ENCODE results near the gene LAMA3.
"Not testable (repeated sequence)": the region's sequence is repeated elsewhere in the genome, so short reads cannot be mapped to it uniquely, and the experiment has no call there.

The LAMA3 gene

DNA sequence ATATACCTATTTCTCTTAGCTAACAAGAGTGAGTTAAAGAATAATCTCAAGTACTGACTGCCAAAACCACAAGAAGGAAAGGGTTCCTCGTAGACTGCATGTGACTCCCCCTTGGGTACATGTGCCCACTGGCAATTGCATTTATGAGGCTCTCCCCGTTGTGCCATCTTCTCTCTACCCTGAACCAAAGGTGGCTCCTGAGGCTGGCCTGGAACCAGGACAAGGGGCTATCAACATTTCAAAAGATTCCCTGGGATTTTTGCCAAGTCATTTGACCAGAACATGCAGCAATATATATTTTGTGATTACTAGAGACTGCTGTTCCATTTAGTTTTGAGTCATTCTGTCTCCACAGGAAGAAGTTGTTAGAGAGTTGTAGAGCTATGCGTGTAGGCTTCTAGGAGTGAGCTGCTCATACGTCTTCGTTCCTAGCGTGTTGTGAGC is 45.8 kb downstream of the LAMA3 start:
- DNase-seq: no peak

GRCh38 chr18:23737578-23737977 is 48.3 kb downstream of the LAMA3 start:
- DNase-seq: no peak

DNA sequence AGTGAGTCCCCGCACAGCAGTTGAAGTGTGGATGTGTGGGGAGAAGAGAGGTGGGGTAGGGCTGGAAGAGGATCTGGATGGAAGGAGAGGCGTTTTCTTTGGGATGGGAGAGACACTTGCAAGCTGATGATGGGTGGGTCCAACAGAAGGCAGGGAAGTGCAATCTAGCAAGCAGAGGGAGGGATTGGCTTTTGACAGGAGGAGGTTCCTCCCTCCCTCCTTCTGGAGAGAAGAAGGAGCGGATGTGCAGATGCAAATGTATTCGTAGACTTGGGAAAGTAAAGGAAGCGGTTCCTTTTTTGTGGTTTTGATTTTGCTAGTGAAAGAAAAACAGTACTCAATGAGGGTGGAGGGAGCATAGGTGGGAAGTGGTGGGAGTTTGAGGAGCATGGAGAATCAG is 48.9 kb downstream of the LAMA3 start:
- no peak for DNase-seq

DNA sequence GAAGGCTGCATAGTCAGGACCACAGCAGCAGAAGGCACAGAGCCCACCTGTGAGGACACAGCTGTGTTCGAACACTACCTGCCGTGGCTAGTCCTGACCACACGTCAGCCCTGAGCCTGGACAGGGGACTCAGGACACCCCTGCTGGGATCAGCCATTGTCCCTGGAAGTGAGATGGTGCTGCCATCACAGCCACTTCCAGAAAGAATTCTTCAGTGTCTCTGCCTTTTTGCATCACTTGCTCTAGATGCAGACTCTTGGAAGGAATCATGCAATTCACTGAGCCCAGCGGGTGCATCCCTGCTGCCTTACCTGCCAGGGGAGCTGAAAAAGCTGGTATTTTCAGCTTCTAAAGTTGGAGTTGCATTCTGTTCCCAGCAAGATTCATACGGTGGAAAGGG is 49.3 kb downstream of the LAMA3 start:
- DNase-seq: no peak

GRCh38 chr18:23740105-23740830 is 51.0 kb downstream of the LAMA3 start:
- peak; percentile 21 for DNase-seq

- not testable (repeated sequence) for DNase-seq
Measured at GRCh38 chr18:23741967-23742366, 52.7 kb downstream of the LAMA3 start.

GRCh38 chr18:23743733-23744333 is 54.6 kb downstream of the LAMA3 start:
- DNase-seq: peak; percentile 23

- no peak for DNase-seq
Measured at GRCh38 chr18:23745366-23745765, 56.1 kb downstream of the LAMA3 start.

DNA sequence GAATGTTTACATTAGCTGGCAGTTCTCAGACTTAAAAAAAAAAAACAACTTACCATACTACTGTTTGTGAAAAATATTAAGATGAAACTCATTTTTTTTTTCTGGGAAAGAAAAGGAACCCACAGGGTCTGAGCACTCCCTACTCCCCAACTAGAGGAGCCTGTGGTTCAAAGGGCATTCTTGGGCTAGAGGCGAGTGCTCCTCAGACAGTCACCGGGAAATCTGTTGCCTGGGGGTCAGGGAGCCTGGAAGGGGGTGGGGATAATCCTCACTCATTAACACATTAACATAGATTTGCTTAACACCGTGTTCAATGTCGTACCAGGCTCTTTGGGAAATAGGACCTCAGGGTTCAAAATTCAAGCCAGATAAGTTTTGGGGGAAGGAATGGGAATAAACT is 57.6 kb downstream of the LAMA3 start:
- no peak for DNase-seq

DNA sequence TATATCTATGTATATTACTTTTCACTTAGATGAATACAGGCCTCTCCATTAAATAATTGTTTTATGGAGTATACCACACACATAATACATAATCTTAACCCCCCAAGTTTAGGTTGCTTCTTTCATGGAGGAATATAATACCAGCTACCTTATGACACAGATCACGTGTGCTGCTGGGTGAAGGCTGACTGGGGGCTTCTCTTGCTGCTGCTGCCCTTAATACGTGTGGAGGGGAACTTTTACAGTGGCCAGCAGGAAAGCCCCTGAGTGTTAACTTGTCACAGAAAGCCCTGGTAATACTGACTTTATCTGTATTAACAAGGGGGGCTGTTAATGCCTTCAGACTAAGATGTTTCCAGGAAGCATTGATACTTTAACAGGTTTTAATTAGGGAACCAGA is 63.1 kb downstream of the LAMA3 start:
- no peak for DNase-seq

- DNase-seq: no peak
Measured at GRCh38 chr18:23752796-23753195, 63.5 kb downstream of the LAMA3 start.

DNA sequence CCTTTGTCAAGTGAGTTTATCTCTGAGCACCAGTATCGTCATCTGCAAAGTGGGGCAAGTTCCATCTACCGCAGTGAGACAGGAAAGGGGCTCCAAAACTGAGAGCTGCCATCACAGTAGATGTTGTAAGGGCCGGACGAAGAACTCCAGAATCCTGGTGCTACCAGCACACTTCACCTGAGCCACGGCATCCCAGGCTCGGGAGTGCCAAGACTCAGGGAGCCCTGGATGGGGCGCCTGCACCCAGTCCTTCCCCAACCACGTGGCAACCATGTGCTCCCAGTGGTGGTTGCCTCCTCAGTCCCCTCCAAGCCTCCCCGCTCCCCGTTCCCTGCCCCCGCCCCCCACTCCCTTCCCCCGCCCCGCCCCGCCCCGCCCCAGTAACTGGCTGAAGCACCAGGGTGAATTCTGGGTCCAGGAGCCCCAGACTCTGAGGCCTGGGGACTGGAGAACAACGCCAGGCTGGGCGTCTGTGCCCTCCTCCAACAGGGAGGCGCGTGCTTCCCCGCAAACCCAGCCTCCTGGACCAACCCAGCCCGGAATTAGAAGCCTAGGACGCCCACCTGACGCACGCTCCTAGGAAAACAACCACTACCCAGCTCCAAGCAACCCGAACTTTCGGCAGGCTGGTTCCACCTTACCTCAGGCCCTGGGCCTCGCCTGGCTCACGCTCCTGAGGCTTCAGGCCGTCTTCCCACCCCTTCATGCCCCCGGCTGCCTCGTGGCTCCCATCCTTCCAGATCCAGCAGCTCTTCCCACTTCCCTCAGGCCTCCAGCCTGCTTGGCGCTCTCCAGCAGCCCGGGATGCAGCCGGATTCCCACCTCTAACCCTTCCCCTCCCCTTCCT is 67.6 kb downstream of the LAMA3 start:
- DNase-seq: no peak

DNA sequence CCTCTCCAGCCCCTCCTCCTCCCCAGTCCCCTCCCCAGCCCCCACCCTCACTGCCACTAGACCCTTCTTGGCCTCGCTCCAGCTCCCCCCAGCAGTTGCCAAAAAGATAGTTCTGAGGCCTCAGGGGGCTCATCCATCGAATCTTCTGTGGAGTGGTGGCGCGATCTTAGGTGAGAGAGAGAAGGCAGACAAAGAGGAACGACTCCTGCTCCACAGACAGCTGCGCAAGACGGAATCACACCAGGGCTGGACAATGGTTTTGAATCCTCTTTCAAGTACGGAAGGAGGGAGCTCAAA is 68.1 kb downstream of the LAMA3 start:
- DNase-seq: no peak

DNA sequence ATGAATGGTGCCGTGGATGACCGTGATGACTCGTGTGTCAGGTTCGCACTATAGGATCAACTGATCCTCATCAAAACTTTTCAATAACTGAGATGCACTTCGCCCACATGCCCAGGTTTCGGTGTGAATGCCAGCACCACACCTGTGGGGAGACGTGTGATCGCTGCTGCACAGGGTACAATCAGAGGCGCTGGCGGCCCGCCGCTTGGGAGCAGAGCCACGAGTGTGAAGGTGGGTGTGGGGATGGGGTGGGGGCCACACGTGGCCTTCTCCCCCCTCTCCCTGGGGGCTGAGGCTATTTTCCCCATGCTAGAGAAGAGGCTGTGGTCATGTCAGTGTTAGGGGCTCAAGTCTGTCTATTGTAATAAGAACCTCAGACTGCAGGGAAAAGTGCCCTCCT is 69.0 kb downstream of the LAMA3 start:
- DNase-seq: no peak

DNA sequence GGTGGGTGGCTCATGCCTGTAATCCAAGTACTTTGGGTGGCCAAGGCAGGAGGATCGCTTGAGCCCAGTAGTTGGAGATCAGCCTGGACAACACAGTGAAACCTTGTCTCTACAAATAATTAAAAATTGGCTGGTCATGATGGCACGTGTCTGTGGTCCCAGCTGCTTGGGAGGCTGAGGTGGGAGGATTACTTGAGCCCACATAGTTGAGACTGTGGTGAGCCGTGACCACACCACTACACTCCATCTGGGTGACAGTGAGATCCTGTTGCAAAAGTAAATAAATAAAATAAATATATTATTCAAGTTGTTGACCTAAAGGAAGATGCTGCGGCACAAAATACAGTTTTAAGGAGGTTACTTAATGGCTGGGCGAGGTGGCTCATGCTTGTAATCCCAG is 72.7 kb downstream of the LAMA3 start:
- DNase-seq: no peak

- DNase-seq: no peak
Measured at GRCh38 chr18:23763343-23763742, 74.1 kb downstream of the LAMA3 start.

GRCh38 chr18:23765931-23766330 is 76.7 kb downstream of the LAMA3 start:
- no peak for DNase-seq

DNA sequence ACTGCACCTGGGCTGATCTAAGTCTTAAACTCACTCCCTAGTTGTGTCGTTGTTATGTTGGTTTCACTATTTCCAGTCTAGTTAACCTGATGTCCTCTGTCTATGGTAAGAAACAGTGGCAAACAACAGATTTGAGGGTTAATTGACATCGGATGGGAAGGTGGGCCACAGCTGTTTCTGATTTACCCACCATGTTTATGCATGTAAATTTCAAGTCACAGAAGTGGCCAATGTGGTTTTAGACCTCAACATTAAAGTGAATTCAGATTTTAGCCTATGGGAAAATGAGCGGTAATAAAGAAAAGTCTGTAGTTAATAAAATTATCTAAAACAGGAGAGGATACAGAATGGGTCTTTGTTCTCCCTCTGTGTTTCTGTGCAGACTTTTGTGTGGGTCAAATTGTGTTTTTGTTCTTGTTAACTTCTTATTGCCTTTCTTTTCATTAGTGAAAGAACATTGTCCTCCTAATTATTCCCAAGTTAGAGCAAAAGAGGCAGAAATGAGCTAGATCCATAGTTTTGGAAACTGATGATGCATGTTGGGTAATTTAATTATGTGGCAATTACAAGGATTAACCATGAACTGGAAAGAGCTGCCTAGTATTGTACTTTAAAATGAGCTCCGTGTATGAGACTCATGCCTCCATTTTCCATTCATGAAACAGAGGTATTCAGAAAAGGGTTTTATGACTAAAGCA is 83.2 kb downstream of the LAMA3 start:
- no peak for DNase-seq

GRCh38 chr18:23776306-23776705 is 87.1 kb downstream of the LAMA3 start:
- DNase-seq: no peak

GRCh38 chr18:23778828-23779227 is 89.6 kb downstream of the LAMA3 start:
- no peak for DNase-seq

- no peak for DNase-seq
Measured at GRCh38 chr18:23779696-23780303, 90.5 kb downstream of the LAMA3 start.

- no peak for DNase-seq
Measured at GRCh38 chr18:23784832-23785245, 95.6 kb downstream of the LAMA3 start.

GRCh38 chr18:23793051-23793450 is 103.8 kb downstream of the LAMA3 start:
- no peak for DNase-seq
